Uterus (tissue), 4 donors: ENCODE data around the gene KCNJ16. TPM values are rescaled to one million over a fixed set of nuclear protein-coding genes. Genes with fewer than 3 reads are reported as not detected.

Experiments
- DNase-seq, 2 donors: peaks; one replicate each; pipeline ENCODE4 v3.0.0-alpha.2; 2019 to 2020
- H3K27ac ChIP-seq, 2 donors: fragments of 200-600 bp; sonication (generic); 1 replicate in 1 of 2; 2 replicates in 1 of 2; pipeline ENCODE4 v1.5.1; 2016 to 2018
- H3K27me3 ChIP-seq, 2 donors: fragments of 200-600 bp; sonication (generic); one replicate each; pipeline ENCODE4 v1.5.1; 2018 to 2019; ENCODE audit warnings: control low read depth in 1 of 2
- H3K36me3 ChIP-seq, 2 donors: fragments of 200-600 bp; sonication (generic); one replicate each; pipeline ENCODE4 v1.5.1; 2019; ENCODE audit warnings: control low read depth in 1 of 2
- H3K4me1 ChIP-seq, 2 donors: fragments of 200-600 bp; sonication (generic); one replicate each; pipeline ENCODE4 v1.5.1; 2018 to 2019; ENCODE audit warnings: control low read depth in 1 of 2
- H3K4me3 ChIP-seq, 2 donors: fragments of 200-600 bp; sonication (generic); 1 replicate in 1 of 2; 2 replicates in 1 of 2; pipeline ENCODE4 v1.5.1; 2018 to 2019; ENCODE audit warnings: mild to moderate bottlenecking in 1 of 2
- H3K9me3 ChIP-seq, 2 donors: fragments of 200-600 bp; sonication (generic); one replicate each; pipeline ENCODE4 v1.5.1; 2019; ENCODE audit warnings: control low read depth in 1 of 2
- POLR2A ChIP-seq, 2 donors: fragments of 450-650 bp; IDR thresholded peaks; one replicate each; pipeline ENCODE4 v1.6.1; 2016; ENCODE audit warnings: antibody characterized with exemption in 2 of 2, mild to moderate bottlenecking in 1 of 2, moderate library complexity in 1 of 2
- intact Hi-C: fragments of 100-400 bp; cut with DNase I; formaldehyde crosslinking; loops from one replicate; pipeline ENCODE4 v1.15.1; 2023; ENCODE audit warnings: low total_unique reads
- total RNA-seq, 4 donors: library from RNA; depleted of rRNA in 3 of 4; stranded (reverse); fragments of >200 nt in 3 of 4; gene quantifications; one replicate each; pipeline versions ENCODE4 v1.1.0 to v1.2.4, GENCODE V29; 2014 to 2023
- TF ChIP-seq, protein P1 (sequence below), 4 experiments: fragments of 200-600 bp in 2 of 4; fragments of 450-650 bp in 2 of 4; sonication (generic) in 2 of 4; IDR thresholded peaks; one replicate each; pipeline ENCODE4 v1.5.1; 2016 to 2019; ENCODE audit warnings: antibody characterized with exemption in 4 of 4, mild to moderate bottlenecking in 2 of 4, moderate library complexity in 1 of 4
- donor health status: DM: yes; HTN: yes; CAD: no.

Gene KCNJ16
- total RNA-seq, 4 donors from 2014 or later = 2.4 TPM; not detected in 2

DNA sequence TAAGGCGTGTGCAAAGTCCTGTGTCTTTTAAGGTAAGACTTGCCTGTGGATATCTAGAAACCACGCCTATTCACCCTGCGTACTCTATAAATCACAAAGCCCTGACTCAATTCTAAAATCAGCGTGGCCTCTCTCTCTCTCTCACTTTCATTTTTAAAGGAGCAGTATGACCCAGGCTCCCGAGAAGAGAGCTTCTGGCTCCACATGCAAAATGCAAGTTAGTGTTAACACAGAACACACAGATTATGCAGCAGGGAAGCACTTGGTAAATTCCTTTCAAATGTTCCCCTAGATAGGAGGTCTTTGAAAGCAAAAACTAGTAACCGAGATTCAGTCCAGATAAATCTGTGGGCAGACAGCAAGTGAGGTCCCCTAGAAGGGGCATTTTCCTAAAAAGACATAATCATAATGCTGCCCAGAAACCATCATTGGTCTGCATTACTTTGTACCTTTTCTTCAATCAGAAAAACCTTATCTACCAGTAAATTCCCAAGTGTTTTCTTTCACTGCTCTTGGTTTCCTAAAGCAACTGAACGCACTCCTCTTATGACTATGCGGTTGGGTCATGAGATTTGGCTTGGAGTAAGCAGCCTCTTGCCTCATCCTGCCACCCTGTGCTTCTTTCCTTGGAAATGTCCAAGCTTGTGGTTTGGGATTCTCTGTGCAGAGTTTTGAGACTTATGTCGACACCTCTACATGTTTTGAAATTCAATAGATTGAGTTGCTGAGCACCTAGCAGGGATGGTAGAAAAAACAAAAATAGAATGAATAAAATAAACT, 62.6 kb downstream of the KCNJ16 start:
- TF ChIP-seq POLR2A (IDR thresholded peaks at IDR 0.05) = no peak
- TF ChIP-seq, protein P1, sequence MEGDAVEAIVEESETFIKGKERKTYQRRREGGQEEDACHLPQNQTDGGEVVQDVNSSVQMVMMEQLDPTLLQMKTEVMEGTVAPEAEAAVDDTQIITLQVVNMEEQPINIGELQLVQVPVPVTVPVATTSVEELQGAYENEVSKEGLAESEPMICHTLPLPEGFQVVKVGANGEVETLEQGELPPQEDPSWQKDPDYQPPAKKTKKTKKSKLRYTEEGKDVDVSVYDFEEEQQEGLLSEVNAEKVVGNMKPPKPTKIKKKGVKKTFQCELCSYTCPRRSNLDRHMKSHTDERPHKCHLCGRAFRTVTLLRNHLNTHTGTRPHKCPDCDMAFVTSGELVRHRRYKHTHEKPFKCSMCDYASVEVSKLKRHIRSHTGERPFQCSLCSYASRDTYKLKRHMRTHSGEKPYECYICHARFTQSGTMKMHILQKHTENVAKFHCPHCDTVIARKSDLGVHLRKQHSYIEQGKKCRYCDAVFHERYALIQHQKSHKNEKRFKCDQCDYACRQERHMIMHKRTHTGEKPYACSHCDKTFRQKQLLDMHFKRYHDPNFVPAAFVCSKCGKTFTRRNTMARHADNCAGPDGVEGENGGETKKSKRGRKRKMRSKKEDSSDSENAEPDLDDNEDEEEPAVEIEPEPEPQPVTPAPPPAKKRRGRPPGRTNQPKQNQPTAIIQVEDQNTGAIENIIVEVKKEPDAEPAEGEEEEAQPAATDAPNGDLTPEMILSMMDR (IDR thresholded peaks at IDR 0.05) = no peak
- Histone ChIP-seq H3K4me1 (no peaks in the 10 kb centered on the region), H3K4me3 (peak overlapping the region; percentile 11 to 17), H3K36me3 (no peaks in the 10 kb centered on the region), H3K27ac (peak overlapping the region; percentile 58 to 79), H3K27me3 (no peaks in the 10 kb centered on the region), H3K9me3 (no peaks in the 10 kb centered on the region)
- intact Hi-C loops = no loop called here
- DNase-seq = peak; percentile 41 to 47

DNA sequence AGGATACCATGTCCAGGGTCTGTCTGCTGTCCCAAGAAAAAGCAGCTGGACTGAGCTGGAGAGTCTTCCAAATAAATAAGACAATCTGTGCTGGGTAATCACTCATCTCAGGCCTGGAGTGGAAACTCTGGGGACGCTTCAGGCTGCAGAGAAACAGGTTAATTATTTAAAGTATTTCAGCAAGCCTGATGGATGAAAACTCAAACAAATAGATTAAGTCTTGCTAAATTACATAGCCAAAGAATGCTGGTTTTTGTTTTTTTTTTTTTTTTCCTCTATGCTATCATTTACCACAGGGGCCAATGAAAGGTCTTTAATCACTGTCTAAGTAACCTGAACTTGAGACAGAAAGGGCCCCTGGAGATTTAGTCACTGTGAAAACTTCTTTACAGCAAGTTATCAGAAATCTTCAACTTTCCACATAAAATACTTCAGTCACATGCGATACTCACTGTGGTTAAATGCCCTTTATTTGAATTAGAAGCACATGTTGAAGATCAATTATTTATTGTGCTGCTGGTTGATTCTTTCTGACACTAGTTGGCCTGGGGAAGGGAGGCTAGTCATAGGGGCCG, 63.4 kb downstream of the KCNJ16 start:
- Histone ChIP-seq H3K27me3 (no peaks in the 10 kb centered on the region), H3K4me1 (no peaks in the 10 kb centered on the region), H3K4me3 (no peak overlapping the region), H3K27ac (peak overlapping the region; percentile 58 to 79), H3K9me3 (no peaks in the 10 kb centered on the region), H3K36me3 (no peaks in the 10 kb centered on the region)
- intact Hi-C loops = no loop called here
- TF ChIP-seq, protein P1 (IDR thresholded peaks at IDR 0.05) = no peak
- no peak for TF ChIP-seq POLR2A (IDR thresholded peaks at IDR 0.05)
- DNase-seq = no peak

DNA sequence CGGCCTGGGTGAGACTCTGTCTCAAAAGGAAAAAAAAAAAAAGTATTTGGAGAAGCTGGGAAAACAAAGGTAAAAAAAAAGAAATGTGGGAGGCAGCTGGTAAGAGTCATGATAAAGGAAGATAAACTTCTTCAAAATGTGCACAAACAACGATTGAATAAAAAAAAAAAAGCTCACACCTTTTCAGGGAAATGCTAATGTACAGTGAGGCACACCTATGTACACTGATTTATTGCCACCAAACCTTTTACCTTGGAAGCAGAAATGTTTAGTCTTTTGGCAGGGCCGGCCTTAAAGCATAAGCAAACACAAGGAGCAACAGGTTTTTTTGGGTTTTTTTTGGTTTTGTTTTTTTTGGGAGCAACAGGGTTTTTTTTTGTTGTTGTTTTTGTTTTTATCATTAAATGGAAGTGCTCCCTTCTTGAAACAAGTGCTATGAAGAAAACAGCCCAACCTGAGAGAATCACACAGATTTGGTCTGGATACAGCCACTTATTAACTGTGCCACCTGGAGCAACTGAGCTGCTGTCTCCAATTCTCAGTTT, 64.5 kb downstream of the KCNJ16 start:
- Histone ChIP-seq H3K9me3 (no peaks in the 10 kb centered on the region), H3K27me3 (no peaks in the 10 kb centered on the region), H3K4me1 (no peaks in the 10 kb centered on the region), H3K27ac (no peak overlapping the region), H3K36me3 (no peaks in the 10 kb centered on the region), H3K4me3 (no peak overlapping the region)
- TF ChIP-seq POLR2A (IDR thresholded peaks at IDR 0.05) = no peak
- TF ChIP-seq, protein P1 (IDR thresholded peaks at IDR 0.05) = no peak
- intact Hi-C loops = no loop called here
- no peak for DNase-seq

DNA sequence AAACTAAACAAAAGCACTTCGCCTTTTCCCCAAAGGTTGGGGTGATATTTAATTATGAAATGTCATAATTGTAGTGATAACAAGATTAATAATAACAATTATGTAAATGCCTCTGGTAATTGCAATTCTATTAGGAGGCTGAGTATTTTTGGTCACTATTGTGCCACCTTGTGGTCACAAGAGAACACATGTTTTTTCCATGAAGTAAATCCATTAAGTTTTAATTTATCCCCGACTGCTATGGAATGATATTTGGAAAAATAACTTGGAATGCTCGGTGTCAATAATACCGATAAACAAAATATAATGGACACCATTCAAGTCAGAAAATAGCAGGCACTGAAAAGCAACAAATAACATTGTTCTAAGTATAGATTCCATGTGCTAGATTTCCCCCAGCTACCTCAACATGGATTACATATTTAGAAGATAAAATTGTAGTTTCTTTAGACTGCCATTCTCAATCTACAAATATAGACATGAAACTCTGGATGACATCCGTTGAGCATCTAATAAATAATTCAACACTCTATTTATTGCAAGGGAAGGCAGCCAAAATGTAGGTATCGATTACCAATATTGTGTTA, 69.3 kb downstream of the KCNJ16 start:
- no peak for DNase-seq
- no peaks in the 10 kb centered on the region for H3K36me3 ChIP-seq
- no peak overlapping the region for H3K4me3 ChIP-seq
- no peak for TF ChIP-seq POLR2A (IDR thresholded peaks at IDR 0.05)
- TF ChIP-seq, protein P1 (IDR thresholded peaks at IDR 0.05) = peak; percentile 50 to 65 (median 63)
- no peak overlapping the region for H3K27ac ChIP-seq
- H3K9me3 ChIP-seq = no peaks in the 10 kb centered on the region
- H3K4me1 ChIP-seq = no peaks in the 10 kb centered on the region
- H3K27me3 ChIP-seq = no peaks in the 10 kb centered on the region
- intact Hi-C loops = no loop called here

DNA sequence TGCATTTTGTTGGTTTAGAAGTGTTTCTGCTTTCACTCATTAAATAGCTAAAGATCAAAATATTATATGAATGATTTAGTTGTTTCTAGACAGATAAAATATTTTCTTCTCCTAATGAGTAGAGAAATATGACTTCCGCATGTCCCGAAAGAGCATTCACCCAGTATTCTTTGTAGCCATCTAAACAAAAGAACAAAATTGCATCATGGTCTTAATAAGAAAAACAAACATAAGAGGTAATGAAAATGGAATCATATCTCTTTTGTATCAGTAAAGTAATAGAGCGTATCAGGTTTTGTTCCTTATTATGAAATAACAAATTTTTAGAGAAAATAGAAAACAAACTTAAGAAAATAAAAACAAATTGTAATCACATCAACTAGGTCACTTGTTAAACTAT, 78.2 kb downstream of the KCNJ16 start:
- Histone ChIP-seq H3K27me3 (no peaks in the 10 kb centered on the region), H3K27ac (no peak overlapping the region), H3K4me1 (no peaks in the 10 kb centered on the region), H3K9me3 (no peaks in the 10 kb centered on the region), H3K36me3 (no peaks in the 10 kb centered on the region), H3K4me3 (no peak overlapping the region)
- intact Hi-C loops = no loop called here
- TF ChIP-seq POLR2A (IDR thresholded peaks at IDR 0.05) = no peak
- TF ChIP-seq, protein P1 (IDR thresholded peaks at IDR 0.05) = no peak
- DNase-seq = no peak
